ENCODE measurements around the gene POLRMT.

- TF ChIP-seq CTCF (conservative IDR thresholded peaks at IDR 0.05 in 1 of 2, IDR thresholded peaks at IDR 0.05 in 1 of 2; ENCODE audit: low read depth in 1 of 2, low read length in 2 of 2) (no peak), EZH2 (IDR thresholded peaks at IDR 0.05; ENCODE audit: low read length, missing control alignments) (no peak)
Observed at GRCh38 chr19:619286-620002, 13.9 kb downstream of the POLRMT start.
